BE2C (cell line): ENCODE measurements around the gene AGBL1.

Experiments
- DNase-seq: peaks from one replicate; pipeline ENCODE4 v3.0.0-alpha.2; 2020
- H3K27me3 ChIP-seq: fragments of 250-450 bp; sonication (Bioruptor Pico); 2 replicates; pipeline ENCODE4 v1.5.1; 2020; ENCODE audit warnings: mild to moderate bottlenecking
- H3K36me3 ChIP-seq: fragments of 250-450 bp; sonication (Bioruptor Pico); 2 replicates; pipeline ENCODE4 v1.5.1; 2020; ENCODE audit warnings: mild to moderate bottlenecking
- H3K4me1 ChIP-seq: fragments of 250-450 bp; sonication (Bioruptor Pico); 2 replicates; pipeline ENCODE4 v1.5.1; 2020
- H3K4me3 ChIP-seq: 2 replicates; pipeline ENCODE4 v1.5.1; 2011; ENCODE audit warnings: low read depth, low read length
- H3K9me3 ChIP-seq: fragments of 250-450 bp; sonication (Bioruptor Pico); 2 replicates; pipeline ENCODE4 v1.5.1; 2020
- TF ChIP-seq, protein P1 (sequence below): IDR thresholded peaks from 2 replicates; pipeline ENCODE4 v1.5.1; 2012; ENCODE audit warnings: mild to moderate bottlenecking, low read depth, low read length

Gene AGBL1

GRCh38 chr15:86382341-86382740, 302.7 kb downstream of the AGBL1 start:
- Histone ChIP-seq H3K36me3 (no peaks in the 10 kb centered on the region), H3K9me3 (no peaks in the 10 kb centered on the region), H3K4me3 (no peak overlapping the region), H3K4me1 (no peaks in the 10 kb centered on the region), H3K27me3 (no peaks in the 10 kb centered on the region)
- DNase-seq, result no peak
- TF ChIP-seq, protein P1, sequence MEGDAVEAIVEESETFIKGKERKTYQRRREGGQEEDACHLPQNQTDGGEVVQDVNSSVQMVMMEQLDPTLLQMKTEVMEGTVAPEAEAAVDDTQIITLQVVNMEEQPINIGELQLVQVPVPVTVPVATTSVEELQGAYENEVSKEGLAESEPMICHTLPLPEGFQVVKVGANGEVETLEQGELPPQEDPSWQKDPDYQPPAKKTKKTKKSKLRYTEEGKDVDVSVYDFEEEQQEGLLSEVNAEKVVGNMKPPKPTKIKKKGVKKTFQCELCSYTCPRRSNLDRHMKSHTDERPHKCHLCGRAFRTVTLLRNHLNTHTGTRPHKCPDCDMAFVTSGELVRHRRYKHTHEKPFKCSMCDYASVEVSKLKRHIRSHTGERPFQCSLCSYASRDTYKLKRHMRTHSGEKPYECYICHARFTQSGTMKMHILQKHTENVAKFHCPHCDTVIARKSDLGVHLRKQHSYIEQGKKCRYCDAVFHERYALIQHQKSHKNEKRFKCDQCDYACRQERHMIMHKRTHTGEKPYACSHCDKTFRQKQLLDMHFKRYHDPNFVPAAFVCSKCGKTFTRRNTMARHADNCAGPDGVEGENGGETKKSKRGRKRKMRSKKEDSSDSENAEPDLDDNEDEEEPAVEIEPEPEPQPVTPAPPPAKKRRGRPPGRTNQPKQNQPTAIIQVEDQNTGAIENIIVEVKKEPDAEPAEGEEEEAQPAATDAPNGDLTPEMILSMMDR, result no peak

- no peaks in the 10 kb centered on the region for H3K4me1 ChIP-seq
- no peaks in the 10 kb centered on the region for H3K27me3 ChIP-seq
- TF ChIP-seq, protein P1, result no peak
These were observed 303.9 kb downstream of the AGBL1 start for GRCh38 chr15:86383611-86384010.

DNA sequence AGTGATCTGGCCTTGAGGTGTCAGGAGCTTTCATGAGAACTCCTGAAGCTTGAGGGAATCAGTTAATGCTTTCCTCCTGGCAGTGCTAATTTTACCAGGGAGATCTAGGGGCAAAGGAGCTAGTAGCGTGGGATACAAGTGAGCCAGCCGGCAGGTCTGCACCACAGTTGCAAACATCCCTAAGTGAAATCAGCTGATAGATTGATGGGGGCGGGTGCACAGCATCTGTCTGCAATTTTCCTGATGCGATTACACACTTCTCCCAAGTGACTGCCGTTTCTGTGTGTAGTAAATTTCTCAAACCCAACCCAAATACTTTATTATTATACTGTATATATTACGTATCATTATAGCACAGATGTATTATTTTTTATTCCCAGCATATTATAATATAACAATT, 304.5 kb downstream of the AGBL1 start:
- TF ChIP-seq, protein P1, result no peak
- DNase-seq, result no peak
- Histone ChIP-seq H3K4me3 (no peak overlapping the region), H3K27me3 (no peaks in the 10 kb centered on the region), H3K4me1 (no peaks in the 10 kb centered on the region), H3K9me3 (no peaks in the 10 kb centered on the region), H3K36me3 (no peaks in the 10 kb centered on the region)

More at GRCh38 chr15:86383611-86384010, 303.9 kb downstream of the AGBL1 start:
- H3K4me3 ChIP-seq, result no peak overlapping the region
- H3K9me3 ChIP-seq, result no peaks in the 10 kb centered on the region
- no peak for DNase-seq
- H3K36me3 ChIP-seq, result no peaks in the 10 kb centered on the region

- no peak for DNase-seq
- Histone ChIP-seq H3K27me3 (no peaks in the 10 kb centered on the region), H3K9me3 (no peaks in the 10 kb centered on the region), H3K4me1 (no peaks in the 10 kb centered on the region), H3K36me3 (no peaks in the 10 kb centered on the region), H3K4me3 (no peak overlapping the region)
- TF ChIP-seq, protein P1, result no peak
These were observed 312.6 kb downstream of the AGBL1 start for GRCh38 chr15:86392296-86392695.

GRCh38 chr15:86392874-86393273, 313.2 kb downstream of the AGBL1 start:
- no peaks in the 10 kb centered on the region for H3K9me3 ChIP-seq
- TF ChIP-seq, protein P1, result no peak
- no peak for DNase-seq

DNA sequence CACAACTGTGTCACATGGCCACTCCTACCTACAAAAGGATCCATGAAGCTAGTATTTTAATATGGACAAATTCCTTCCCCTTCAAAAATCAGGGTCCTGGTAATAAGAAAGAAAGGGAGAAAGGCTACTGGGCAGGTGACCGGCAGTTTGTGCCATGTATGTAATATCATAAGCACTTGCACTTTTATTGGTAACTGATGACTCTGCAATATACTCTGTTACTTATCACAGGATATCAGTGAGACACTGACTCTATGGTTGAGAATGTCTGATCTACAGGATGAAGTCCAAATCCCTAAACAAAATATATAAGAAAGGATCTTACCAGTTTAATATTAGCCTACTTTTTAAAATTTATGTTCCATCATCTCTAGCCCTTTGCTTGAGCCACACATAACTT, 315.2 kb downstream of the AGBL1 start:
- Histone ChIP-seq H3K27me3 (no peaks in the 10 kb centered on the region), H3K4me1 (no peaks in the 10 kb centered on the region), H3K9me3 (no peaks in the 10 kb centered on the region), H3K36me3 (no peaks in the 10 kb centered on the region), H3K4me3 (no peak overlapping the region)
- DNase-seq, result no peak
- TF ChIP-seq, protein P1, result no peak

More at GRCh38 chr15:86392874-86393273, 313.2 kb downstream of the AGBL1 start:
- H3K4me3 ChIP-seq, result no peak overlapping the region
- H3K36me3 ChIP-seq, result no peaks in the 10 kb centered on the region
- no peaks in the 10 kb centered on the region for H3K4me1 ChIP-seq
- no peaks in the 10 kb centered on the region for H3K27me3 ChIP-seq
